Astrocyte (in vitro differentiated cells and primary cell): ENCODE results near the gene TPGS2.

ENCODE experiments used
- EZH2 ChIP-seq: IDR thresholded peaks from 2 replicates; pipeline ENCODE4 v1.6.1; 2012; ENCODE audit warnings: mild to moderate bottlenecking, low read length, inconsistent platforms; ENCODE audit not compliant: insufficient read depth
- TF ChIP-seq, protein P1 (sequence below): IDR thresholded peaks from 2 replicates; pipeline ENCODE4 v1.5.1; 2011; ENCODE audit warnings: low read depth, mild to moderate bottlenecking, inconsistent platforms, low read length, moderate library complexity; ENCODE audit not compliant: insufficient read depth

DNA sequence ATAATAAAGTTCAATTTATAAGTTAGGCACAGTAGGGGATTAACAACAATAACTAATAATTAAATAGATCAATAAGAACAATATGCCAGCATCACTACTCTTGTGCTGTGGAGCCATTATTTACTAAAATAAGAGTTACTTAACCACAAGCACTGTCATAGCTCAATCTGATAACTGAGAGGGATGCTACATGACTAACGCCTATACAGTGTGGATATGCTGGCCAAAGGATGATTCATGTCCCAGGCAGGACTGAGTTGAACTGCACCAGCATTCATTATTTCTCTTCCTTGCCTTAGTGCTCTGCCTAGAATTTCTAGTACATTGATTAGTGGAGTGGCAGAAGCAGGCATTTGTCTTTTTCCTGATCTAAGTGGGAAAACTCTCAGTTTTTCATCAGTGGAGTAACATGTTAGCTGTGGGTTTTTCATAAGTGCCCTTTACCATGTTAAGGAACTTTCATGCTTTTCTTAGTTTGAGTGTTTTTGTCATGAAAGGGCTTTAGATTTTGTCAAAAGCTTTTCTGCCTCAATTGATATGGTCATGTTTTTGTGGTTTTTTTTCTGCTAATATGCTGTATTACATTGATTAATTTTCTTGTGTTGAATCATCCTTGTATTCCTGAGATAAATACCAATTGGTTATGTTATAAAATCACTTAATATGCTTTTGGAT, 21.9 kb upstream of the TPGS2 start:
- TF ChIP-seq EZH2: no peak
- TF ChIP-seq, protein P1, sequence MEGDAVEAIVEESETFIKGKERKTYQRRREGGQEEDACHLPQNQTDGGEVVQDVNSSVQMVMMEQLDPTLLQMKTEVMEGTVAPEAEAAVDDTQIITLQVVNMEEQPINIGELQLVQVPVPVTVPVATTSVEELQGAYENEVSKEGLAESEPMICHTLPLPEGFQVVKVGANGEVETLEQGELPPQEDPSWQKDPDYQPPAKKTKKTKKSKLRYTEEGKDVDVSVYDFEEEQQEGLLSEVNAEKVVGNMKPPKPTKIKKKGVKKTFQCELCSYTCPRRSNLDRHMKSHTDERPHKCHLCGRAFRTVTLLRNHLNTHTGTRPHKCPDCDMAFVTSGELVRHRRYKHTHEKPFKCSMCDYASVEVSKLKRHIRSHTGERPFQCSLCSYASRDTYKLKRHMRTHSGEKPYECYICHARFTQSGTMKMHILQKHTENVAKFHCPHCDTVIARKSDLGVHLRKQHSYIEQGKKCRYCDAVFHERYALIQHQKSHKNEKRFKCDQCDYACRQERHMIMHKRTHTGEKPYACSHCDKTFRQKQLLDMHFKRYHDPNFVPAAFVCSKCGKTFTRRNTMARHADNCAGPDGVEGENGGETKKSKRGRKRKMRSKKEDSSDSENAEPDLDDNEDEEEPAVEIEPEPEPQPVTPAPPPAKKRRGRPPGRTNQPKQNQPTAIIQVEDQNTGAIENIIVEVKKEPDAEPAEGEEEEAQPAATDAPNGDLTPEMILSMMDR: no peak
